Liver (tissue), 9 donors: Measurements from ENCODE around the gene KLRF1. TPM values are rescaled to one million over a fixed set of nuclear protein-coding genes. Genes with fewer than 3 reads are reported as not detected.

Experiments used
- DNase-seq: peaks from one replicate; pipeline ENCODE4 v3.0.0-alpha.2; 2017; ENCODE audit warnings: low spot score
- H3K27ac ChIP-seq, 2 donors: one replicate each; pipeline ENCODE4 v1.7.0; 2013; ENCODE audit warnings: inconsistent platforms in 2 of 2, low read length in 2 of 2, control low read depth in 1 of 2, low read depth in 1 of 2, mild to moderate bottlenecking in 1 of 2
- H3K27me3 ChIP-seq, 4 donors: one replicate each; pipeline versions ENCODE4 v1.6.1 to v1.7.0; 2013; ENCODE audit warnings: low read length in 3 of 4, inconsistent platforms in 1 of 4, mild to moderate bottlenecking in 1 of 4, moderate library complexity in 1 of 4; ENCODE audit not compliant: control insufficient read depth in 4 of 4, insufficient read depth in 4 of 4
- H3K36me3 ChIP-seq, 4 donors: one replicate each; pipeline versions ENCODE4 v1.6.1 to v1.7.0; 2013; ENCODE audit warnings: low read length in 3 of 4, mild to moderate bottlenecking in 3 of 4, low read depth in 1 of 4, moderate library complexity in 1 of 4; ENCODE audit not compliant: control insufficient read depth in 4 of 4, insufficient read depth in 3 of 4
- H3K4me1 ChIP-seq, 4 donors: one replicate each; pipeline versions ENCODE4 v1.6.1 to v1.7.0; 2013; ENCODE audit warnings: low read length in 3 of 4, mild to moderate bottlenecking in 3 of 4, moderate library complexity in 1 of 4; ENCODE audit not compliant: control insufficient read depth in 4 of 4, insufficient read depth in 4 of 4
- H3K4me3 ChIP-seq, 3 donors: one replicate each; pipeline versions ENCODE4 v1.6.1 to v1.7.0; 2013; ENCODE audit warnings: low read length in 3 of 3, control low read depth in 1 of 3, low read depth in 1 of 3, mild to moderate bottlenecking in 1 of 3
- H3K9ac ChIP-seq, 2 donors: one replicate each; pipeline ENCODE4 v1.7.0; 2013; ENCODE audit warnings: low read length in 2 of 2, mild to moderate bottlenecking in 2 of 2, moderate library complexity in 2 of 2, control low read depth in 1 of 2, low read depth in 1 of 2
- H3K9me3 ChIP-seq, 4 donors: one replicate each; pipeline versions ENCODE4 v1.6.1 to v1.7.0; 2013; ENCODE audit warnings: low read length in 3 of 4; ENCODE audit not compliant: control insufficient read depth in 4 of 4
- EGR1 ChIP-seq, 2 donors: IDR thresholded peaks; 2 replicates each; pipeline ENCODE4 v1.6.1; 2016 to 2018; ENCODE audit warnings: antibody characterized with exemption in 2 of 2, low read depth in 2 of 2
- FOXA1 ChIP-seq: IDR thresholded peaks from 2 replicates; pipeline ENCODE4 v1.6.1; 2016; ENCODE audit warnings: antibody characterized with exemption
- FOXA2 ChIP-seq: IDR thresholded peaks from 2 replicates; pipeline ENCODE4 v1.6.1; 2016; ENCODE audit warnings: antibody characterized with exemption
- GABPA ChIP-seq, 2 donors: IDR thresholded peaks in 1 of 2; conservative IDR thresholded peaks in 1 of 2; 2 replicates each; pipeline ENCODE4 v1.6.1; 2016; ENCODE audit warnings: antibody characterized with exemption in 2 of 2, mild to moderate bottlenecking in 1 of 2, moderate library complexity in 1 of 2
- HNF4G ChIP-seq: IDR thresholded peaks from 2 replicates; pipeline ENCODE4 v1.6.1; 2016; ENCODE audit warnings: antibody characterized with exemption
- JUND ChIP-seq, 2 donors: IDR thresholded peaks; 2 replicates each; pipeline ENCODE4 v1.6.1; 2016; ENCODE audit warnings: antibody characterized with exemption in 2 of 2
- NR2F2 ChIP-seq: IDR thresholded peaks from 2 replicates; pipeline ENCODE4 v1.6.1; 2016; ENCODE audit warnings: antibody characterized with exemption
- RAD21 ChIP-seq, 2 donors: IDR thresholded peaks; 2 replicates each; pipeline ENCODE4 v1.6.1; 2016; ENCODE audit warnings: antibody characterized with exemption in 2 of 2, mild to moderate bottlenecking in 2 of 2
- RXRA ChIP-seq, 2 donors: IDR thresholded peaks; 2 replicates each; pipeline ENCODE4 v1.6.1; 2017 to 2018; ENCODE audit warnings: antibody characterized with exemption in 2 of 2, mild to moderate bottlenecking in 1 of 2
- SP1 ChIP-seq: IDR thresholded peaks from 2 replicates; pipeline ENCODE4 v1.6.1; 2018; ENCODE audit warnings: antibody characterized with exemption, mild to moderate bottlenecking
- TAF1 ChIP-seq: conservative IDR thresholded peaks from 2 replicates; pipeline ENCODE4 v1.6.1; 2016; ENCODE audit warnings: antibody characterized with exemption, mild to moderate bottlenecking
- YY1 ChIP-seq: IDR thresholded peaks from 2 replicates; pipeline ENCODE4 v1.6.1; 2016; ENCODE audit warnings: antibody characterized with exemption, mild to moderate bottlenecking
- WGBS: extraction: QIAGEN DNeasy Blood & Tissue Kit; methylation state at CpG from one replicate; pipeline ENCODE4 v1.1.7; 2013; 5-methylcytosine and 5-hydroxymethylcytosine counted together
- polyA plus RNA-seq, 2 donors: library from polyadenylated mRNA; stranded (reverse) in 1 of 2; unstranded in 1 of 2; fragments of 200-250 nt in 1 of 2; fragments of >200 nt in 1 of 2; fragmentation: Nextera tagmentation in 1 of 2; extraction: Ambion mirVana in 1 of 2; gene quantifications; one replicate each; pipeline versions ENCODE4 v1.2.1 to v1.2.3, GENCODE V29; 2013 to 2015
- total RNA-seq, 2 donors: library from RNA; depleted of rRNA; stranded (reverse); fragments of >200 nt; gene quantifications; one replicate each; pipeline ENCODE4 v1.2.3, GENCODE V29; 2014
- TF ChIP-seq, protein P1 (sequence below): fragments of 150-350 bp; IDR thresholded peaks from 2 replicates; pipeline ENCODE4 v1.5.1; 2017; ENCODE audit warnings: improper control_type of control experiment, low read depth, low read length; ENCODE audit not compliant: missing input control
- TF ChIP-seq, protein P2 (sequence below): IDR thresholded peaks from 2 replicates; pipeline ENCODE4 v1.6.1; 2016; ENCODE audit warnings: antibody characterized with exemption
- TF ChIP-seq, protein P3 (sequence below): IDR thresholded peaks from 2 replicates; pipeline ENCODE4 v1.6.1; 2016; ENCODE audit warnings: antibody characterized with exemption
- TF ChIP-seq, protein P4 (sequence below): IDR thresholded peaks from 2 replicates; pipeline ENCODE4 v1.6.1; 2016; ENCODE audit warnings: antibody characterized with exemption, mild to moderate bottlenecking
- TF ChIP-seq, protein P5 (sequence below): IDR thresholded peaks from 2 replicates; pipeline ENCODE4 v1.6.1; 2016; ENCODE audit warnings: antibody characterized with exemption
- donor health status: healthy.
- donor health status: healthy.
- donor health status: healthy.
- donor health status: healthy.
- donor health status: healthy.

Gene KLRF1, protein sequence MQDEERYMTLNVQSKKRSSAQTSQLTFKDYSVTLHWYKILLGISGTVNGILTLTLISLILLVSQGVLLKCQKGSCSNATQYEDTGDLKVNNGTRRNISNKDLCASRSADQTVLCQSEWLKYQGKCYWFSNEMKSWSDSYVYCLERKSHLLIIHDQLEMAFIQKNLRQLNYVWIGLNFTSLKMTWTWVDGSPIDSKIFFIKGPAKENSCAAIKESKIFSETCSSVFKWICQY
- 1 to 10 TPM in 1 of 2 donors, under 1 TPM in 1; 0.56 to 1.5 TPM for total RNA-seq
- polyA plus RNA-seq, result under 1 TPM; 0.18 to 0.96 TPM

DNA sequence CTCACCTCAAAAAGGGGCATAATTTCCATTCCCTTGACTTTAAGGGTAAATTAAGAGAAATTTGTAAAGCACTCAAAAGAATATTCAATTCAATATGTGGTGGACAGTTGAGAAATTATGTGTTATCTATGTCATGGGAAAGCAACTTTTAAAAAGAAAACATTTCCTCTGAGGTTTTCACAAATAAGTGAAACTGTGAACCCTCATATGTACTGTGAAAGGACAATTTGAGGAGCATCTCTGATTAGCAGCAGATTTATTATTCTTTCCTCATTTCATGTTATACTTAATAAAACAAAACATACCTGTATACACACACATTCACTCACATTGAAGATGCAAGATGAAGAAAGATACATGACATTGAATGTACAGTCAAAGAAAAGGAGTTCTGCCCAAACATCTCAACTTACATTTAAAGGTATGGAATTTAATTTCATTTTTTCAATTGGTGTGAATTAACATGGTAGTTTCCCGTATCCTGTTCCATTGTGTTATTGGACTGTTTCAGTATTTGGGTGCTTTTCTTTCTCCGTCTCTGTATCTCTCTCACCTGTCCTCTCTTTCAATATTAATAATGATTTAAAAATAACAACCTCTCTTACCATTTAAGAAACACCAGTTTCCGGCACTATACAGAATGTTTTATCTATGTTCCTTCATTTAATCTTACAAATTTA, at the start of gene KLRF1:
Gene KLRF1, plus strand, starts transcription at position 273 of the 680 bp plus-strand sequence. Its CDS starts 64 bp downstream, at position 337.
- Histone ChIP-seq H3K27ac (no peak within 1 kb of the TSS), H3K4me1 (peaks cover 0 to 5% (median 0%) of the 10 kb centered on the region in 4 donors), H3K9ac (peak within 1 kb of the TSS in 1 of 2 donors; percentile 22), H3K9me3 (no peaks in the 10 kb centered on the region), H3K36me3 (no peaks in the 10 kb centered on the region), H3K4me3 (no peak within 1 kb of the TSS), H3K27me3 (no peaks in the 10 kb centered on the region)
- TF ChIP-seq HNF4G (no peak), FOXA1 (no peak), NR2F2 (no peak)
- TF ChIP-seq, protein P1, sequence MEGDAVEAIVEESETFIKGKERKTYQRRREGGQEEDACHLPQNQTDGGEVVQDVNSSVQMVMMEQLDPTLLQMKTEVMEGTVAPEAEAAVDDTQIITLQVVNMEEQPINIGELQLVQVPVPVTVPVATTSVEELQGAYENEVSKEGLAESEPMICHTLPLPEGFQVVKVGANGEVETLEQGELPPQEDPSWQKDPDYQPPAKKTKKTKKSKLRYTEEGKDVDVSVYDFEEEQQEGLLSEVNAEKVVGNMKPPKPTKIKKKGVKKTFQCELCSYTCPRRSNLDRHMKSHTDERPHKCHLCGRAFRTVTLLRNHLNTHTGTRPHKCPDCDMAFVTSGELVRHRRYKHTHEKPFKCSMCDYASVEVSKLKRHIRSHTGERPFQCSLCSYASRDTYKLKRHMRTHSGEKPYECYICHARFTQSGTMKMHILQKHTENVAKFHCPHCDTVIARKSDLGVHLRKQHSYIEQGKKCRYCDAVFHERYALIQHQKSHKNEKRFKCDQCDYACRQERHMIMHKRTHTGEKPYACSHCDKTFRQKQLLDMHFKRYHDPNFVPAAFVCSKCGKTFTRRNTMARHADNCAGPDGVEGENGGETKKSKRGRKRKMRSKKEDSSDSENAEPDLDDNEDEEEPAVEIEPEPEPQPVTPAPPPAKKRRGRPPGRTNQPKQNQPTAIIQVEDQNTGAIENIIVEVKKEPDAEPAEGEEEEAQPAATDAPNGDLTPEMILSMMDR, result no peak
- TF ChIP-seq, protein P2, sequence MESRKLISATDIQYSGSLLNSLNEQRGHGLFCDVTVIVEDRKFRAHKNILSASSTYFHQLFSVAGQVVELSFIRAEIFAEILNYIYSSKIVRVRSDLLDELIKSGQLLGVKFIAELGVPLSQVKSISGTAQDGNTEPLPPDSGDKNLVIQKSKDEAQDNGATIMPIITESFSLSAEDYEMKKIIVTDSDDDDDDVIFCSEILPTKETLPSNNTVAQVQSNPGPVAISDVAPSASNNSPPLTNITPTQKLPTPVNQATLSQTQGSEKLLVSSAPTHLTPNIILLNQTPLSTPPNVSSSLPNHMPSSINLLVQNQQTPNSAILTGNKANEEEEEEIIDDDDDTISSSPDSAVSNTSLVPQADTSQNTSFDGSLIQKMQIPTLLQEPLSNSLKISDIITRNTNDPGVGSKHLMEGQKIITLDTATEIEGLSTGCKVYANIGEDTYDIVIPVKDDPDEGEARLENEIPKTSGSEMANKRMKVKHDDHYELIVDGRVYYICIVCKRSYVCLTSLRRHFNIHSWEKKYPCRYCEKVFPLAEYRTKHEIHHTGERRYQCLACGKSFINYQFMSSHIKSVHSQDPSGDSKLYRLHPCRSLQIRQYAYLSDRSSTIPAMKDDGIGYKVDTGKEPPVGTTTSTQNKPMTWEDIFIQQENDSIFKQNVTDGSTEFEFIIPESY, result no peak
- TF ChIP-seq, protein P3, sequence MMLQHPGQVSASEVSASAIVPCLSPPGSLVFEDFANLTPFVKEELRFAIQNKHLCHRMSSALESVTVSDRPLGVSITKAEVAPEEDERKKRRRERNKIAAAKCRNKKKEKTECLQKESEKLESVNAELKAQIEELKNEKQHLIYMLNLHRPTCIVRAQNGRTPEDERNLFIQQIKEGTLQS, result no peak
- DNase-seq, result no peak
- WGBS, result 91% methylated on average over 3 of the region's 3 CpGs

DNA sequence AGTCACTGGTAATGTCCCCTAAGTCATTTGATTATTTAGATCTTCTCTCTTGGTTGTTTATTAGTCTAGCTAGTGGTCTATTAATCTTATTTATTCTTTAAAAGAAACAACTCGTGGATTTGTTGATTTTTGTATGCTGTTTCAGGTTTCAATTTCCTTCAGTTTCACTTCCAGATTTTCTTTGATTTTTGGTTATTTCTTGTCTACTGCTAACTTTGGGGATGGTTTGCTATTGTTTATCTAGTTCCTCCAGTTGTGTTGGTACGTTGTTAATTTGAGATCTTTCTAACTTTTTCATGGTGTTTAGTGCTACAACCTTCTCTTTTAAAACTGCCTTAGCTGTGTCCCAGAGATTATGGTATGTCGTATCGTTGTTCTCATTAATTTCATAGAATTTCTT, 48.1 kb upstream of the KLRF1 start:
- Histone ChIP-seq H3K4me3 (no peak overlapping the region), H3K36me3 (no peaks in the 10 kb centered on the region), H3K27me3 (no peaks in the 10 kb centered on the region), H3K9me3 (no peaks in the 10 kb centered on the region), H3K4me1 (no peaks in the 10 kb centered on the region), H3K27ac (no peak overlapping the region), H3K9ac (no peak overlapping the region)
- DNase-seq, result no peak
- WGBS, result 81% methylated on average over 4 of the region's 4 CpGs
- TF ChIP-seq SP1 (no peak), GABPA (IDR thresholded peaks at IDR 0.05 in 1 of 2, conservative IDR thresholded peaks at IDR 0.05 in 1 of 2) (no peak), TAF1 (no peak), EGR1 (IDR thresholded peaks at IDR 0.05; ENCODE audit: low read depth in 2 of 2) (no peak), JUND (IDR thresholded peaks at IDR 0.05) (no peak), FOXA2 (no peak), HNF4G (no peak), RXRA (IDR thresholded peaks at IDR 0.05) (no peak), NR2F2 (no peak), YY1 (no peak), FOXA1 (no peak), RAD21 (IDR thresholded peaks at IDR 0.05) (no peak)
- TF ChIP-seq, protein P4, sequence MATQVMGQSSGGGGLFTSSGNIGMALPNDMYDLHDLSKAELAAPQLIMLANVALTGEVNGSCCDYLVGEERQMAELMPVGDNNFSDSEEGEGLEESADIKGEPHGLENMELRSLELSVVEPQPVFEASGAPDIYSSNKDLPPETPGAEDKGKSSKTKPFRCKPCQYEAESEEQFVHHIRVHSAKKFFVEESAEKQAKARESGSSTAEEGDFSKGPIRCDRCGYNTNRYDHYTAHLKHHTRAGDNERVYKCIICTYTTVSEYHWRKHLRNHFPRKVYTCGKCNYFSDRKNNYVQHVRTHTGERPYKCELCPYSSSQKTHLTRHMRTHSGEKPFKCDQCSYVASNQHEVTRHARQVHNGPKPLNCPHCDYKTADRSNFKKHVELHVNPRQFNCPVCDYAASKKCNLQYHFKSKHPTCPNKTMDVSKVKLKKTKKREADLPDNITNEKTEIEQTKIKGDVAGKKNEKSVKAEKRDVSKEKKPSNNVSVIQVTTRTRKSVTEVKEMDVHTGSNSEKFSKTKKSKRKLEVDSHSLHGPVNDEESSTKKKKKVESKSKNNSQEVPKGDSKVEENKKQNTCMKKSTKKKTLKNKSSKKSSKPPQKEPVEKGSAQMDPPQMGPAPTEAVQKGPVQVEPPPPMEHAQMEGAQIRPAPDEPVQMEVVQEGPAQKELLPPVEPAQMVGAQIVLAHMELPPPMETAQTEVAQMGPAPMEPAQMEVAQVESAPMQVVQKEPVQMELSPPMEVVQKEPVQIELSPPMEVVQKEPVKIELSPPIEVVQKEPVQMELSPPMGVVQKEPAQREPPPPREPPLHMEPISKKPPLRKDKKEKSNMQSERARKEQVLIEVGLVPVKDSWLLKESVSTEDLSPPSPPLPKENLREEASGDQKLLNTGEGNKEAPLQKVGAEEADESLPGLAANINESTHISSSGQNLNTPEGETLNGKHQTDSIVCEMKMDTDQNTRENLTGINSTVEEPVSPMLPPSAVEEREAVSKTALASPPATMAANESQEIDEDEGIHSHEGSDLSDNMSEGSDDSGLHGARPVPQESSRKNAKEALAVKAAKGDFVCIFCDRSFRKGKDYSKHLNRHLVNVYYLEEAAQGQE, result no peak
- TF ChIP-seq, protein P3, result no peak
- TF ChIP-seq, protein P5, sequence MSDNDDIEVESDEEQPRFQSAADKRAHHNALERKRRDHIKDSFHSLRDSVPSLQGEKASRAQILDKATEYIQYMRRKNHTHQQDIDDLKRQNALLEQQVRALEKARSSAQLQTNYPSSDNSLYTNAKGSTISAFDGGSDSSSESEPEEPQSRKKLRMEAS, result no peak
- TF ChIP-seq, protein P2, result no peak
- TF ChIP-seq, protein P1, result no peak
